Measurements from ENCODE around the gene PRKCB.
A peak's percentile ranks its signal among the peaks of the same experiment; 100 is the strongest.
"Not testable (repeated sequence)": the region's sequence is repeated elsewhere in the genome, so short reads cannot be mapped to it uniquely, and the experiment has no call there.

Gene PRKCB

GRCh38 chr16:23905027-23905426 is 69.2 kb downstream of the PRKCB start:
- no peak for DNase-seq

DNA sequence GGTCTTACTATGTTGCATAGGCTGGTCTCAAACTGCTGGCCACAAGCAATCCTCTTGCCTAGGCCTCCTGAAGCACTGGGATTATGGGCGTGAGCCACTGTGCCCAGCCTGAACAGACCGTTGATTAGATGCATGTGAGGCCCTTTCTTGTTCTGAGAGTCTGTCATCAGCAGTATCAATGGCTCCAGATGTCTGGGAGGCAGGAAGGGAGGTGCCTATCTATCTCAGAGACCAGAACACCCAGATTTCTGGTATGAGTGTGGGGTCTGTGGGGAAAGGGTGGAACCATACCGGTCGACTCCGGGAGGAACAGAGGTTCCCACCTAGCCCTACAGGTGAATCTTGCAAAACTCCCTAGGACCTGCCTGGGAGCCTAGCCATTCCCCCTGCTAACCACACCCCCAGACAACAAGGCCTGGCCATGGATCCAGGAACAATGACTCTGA is 71.7 kb downstream of the PRKCB start:
- DNase-seq: no peak

DNA sequence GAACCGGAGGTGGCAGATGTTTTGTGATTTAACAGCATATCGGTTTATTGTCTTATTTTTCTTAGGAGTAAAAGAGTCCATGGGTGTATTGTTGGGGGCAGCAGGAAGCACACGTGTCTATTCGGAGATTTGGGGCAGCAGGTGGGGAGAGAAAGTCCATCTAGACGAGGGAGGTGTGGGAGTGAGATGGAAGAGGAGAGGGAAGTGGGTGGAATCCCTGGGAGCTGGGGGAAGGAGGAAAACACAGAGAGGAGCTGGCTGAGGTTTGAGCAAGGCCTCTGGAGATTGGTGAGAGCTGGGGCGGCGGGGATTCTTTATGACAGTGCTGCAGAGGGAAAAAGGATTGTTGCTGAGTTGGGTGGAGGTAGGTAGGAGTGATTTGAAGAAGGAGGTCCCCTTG is 72.1 kb downstream of the PRKCB start:
- DNase-seq: no peak

DNA sequence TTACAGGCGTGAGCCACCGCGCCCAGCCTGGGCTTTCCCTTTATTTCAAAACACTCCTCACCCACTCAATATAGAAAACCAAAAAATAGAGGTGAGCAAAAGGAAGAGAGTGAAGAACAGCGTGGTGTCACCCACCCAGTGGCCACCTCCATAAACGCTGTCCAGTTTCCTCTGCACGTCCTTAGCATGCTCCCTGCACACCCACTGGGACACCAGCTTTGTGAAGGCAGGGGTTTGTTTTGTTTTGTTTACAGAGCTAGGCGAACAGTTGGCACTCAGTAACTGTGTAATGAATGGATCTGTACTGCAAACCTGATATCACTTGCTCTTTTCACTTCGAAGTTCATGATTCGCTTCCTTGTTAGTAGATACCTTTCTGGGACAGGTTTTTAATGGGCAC is 73.0 kb downstream of the PRKCB start:
- DNase-seq: no peak

- no peak for DNase-seq
These were observed 74.1 kb downstream of the PRKCB start for GRCh38 chr16:23909792-23910418.

- DNase-seq: peak; percentile 84
These were observed 79.3 kb downstream of the PRKCB start for GRCh38 chr16:23914946-23915530.

DNA sequence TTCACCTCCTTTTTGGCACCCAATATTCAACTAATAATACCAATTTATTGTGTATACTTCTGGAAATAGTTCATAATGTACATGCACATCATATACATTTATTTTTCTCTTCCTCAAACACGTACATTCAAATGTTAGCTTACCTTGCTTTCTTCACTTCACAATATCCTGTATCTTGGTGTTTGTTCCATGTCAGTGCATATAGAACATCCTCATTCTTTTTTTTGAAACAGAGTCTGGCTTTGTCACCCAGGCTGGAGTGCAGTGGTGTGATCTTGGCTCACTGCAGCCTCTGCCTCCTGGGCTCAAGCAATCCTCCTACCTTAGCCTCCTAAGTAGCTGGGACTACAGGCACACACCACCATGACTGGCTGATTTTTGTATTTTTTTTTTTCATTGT is 80.8 kb downstream of the PRKCB start:
- not testable (repeated sequence) for DNase-seq

DNA sequence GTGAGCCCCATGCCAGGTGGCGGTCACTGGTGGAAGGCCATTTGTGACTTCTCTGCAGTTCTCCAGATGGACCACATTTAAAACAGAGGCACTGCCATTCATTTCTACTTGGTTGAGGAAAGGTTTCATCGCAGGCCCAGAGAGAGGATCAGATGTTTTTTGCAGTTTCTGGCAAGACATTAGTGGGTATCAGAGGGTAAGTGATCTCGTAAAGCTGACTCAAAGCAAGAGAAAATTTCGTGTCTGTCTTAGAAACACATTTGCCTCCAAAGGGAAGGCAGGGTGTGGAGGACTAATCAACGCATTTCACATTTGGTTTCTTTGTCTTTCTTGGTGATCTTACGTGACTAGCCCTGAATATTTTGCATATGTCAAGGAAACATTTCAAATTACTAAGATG is 81.8 kb downstream of the PRKCB start:
- DNase-seq: no peak

GRCh38 chr16:23920446-23920845 is 84.7 kb downstream of the PRKCB start:
- DNase-seq: no peak

DNA sequence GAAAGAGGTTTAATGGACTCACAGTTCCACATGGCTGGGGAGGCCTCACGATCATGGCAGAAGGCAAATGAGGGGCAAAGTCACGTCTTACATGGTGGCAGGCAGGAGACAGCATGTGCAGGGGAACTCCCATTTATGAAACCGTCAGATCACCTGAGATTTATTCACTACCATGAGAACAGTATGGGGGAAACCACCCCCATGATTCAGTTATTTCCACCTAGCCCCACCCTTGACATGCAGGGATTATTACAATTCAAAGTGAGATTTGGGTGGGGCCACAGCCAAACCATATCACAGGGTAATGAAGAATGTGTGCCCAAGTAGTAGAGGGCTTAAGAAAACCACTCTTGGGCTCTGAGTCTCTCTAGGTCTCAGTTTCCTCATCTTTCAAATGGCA is 85.1 kb downstream of the PRKCB start:
- DNase-seq: no peak

- DNase-seq: no peak
These were observed 86.6 kb downstream of the PRKCB start for GRCh38 chr16:23922406-23922805.

DNA sequence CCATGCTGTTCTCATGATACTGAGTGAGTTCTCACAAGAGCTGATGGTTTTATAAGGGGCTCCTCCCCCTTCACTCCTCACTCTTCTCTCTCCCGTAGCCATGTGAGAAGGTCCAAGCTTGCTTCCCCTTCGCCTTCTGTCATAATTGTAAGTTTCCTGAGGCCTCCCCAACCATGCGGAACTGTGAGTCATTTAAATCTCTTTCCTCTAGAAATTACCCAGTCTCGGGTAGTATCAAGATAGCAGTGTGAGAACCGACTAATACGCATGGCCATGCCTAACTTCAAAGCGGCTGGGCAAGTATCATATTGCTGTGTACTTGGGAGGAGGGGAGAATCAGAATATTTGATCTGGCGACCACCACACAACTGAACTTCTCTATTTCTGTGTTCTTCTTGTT is 88.3 kb downstream of the PRKCB start:
- no peak for DNase-seq

GRCh38 chr16:23927796-23928195 is 92.0 kb downstream of the PRKCB start:
- DNase-seq: no peak

DNA sequence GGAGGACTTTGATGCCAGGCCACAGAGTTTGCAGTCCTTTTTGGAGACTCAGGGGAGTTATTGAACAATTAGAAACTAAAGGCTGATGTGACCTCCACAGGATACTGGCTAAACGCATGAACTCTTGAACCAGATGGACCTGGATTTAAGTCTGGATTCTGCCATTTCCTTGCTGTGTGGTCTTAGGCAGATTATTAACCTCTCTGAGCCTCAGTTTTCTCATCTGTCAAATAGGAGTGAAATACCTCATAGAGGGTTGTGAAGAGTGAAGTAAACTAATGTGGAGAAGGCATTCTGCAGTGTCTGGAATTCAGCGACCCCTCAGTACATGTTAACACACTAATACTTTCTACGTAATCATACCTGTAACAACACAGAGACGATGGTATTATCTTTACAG is 93.5 kb downstream of the PRKCB start:
- no peak for DNase-seq

DNA sequence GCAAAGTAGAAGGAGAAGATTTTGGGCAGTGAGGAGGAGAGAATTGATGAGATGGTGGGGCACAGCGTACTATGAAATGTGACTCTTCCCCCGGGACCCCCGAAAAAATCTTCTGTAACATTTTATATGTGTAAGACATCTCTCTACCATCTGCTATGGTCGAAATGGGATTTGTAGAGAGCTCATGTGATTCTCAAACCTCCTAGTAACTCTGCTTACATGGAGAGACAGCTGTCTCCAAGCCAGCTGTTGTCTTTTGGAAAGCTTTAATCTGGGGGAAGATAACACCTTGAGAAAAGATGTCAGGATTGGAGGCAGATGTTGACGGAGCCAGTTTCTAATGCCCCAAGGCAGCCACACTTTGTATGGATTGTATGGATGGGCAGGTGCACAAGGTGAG is 94.1 kb downstream of the PRKCB start:
- DNase-seq: no peak

DNA sequence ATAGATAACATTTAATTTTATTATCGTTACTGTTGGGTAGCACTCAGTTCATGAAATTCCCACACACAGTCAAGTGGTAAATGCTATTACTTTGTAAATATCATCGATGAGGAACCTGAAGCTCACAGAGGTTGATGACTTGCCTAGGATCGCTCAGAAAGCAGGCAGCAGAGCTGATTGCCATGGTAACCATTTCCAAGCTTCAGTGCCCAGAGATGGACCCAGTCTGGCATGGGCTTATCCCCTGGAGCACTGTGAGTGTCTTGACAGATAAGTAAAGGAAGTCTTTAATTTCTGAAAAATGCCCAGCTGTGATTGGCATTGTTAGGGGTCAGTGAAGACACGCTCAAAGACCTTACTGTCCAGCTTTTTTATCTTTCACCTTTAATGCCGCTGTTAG is 95.0 kb downstream of the PRKCB start:
- DNase-seq: no peak

GRCh38 chr16:23931199-23931598 is 95.4 kb downstream of the PRKCB start:
- DNase-seq: no peak

DNA sequence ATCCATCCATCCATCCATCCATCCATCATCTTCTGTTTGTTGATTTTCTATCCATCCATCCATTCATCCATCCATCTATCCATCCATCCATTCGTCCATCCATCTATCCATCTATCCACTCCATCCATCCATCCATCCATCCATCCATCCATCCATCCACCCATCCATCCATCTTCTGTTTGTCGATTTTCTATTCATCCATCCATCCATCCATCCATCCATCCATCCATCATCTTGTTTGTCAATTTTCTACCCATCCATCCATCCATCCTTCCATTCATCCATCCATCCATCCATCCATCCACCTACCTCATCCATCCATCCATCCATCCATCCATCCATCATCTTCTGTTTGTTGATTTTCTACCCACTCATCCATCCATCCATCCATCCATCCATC is 97.9 kb downstream of the PRKCB start:
- not testable (repeated sequence) for DNase-seq

DNA sequence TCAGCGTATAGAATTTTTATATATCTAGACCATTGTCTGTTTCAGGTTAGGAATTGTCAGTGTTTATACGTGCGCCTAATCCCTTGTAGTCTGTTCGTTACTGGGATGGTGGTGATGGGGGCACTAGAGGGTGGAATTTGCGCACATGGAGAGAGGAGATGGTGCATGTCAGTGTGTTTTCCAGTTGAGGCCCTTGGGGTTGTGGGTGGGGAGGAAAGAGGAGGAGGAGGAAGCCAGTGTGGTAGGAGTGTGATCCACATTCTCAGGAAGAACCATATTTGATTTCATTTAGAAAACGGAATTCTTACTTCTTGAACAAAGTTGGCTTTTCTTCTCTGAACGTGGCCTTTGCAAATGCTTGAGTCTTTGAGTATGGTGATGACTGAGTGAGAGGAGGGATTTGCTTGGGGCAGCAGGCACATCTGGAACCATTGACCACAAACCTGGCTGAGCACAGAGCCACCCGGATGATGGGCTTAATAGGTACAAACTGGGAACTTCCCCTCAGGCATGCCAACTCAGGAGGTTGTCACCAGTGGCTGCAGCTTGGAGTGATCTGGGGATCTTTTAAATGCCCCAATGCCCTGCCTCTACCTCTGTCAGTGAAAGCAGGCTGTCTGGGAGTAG is 98.9 kb downstream of the PRKCB start:
- DNase-seq: no peak

- DNase-seq: no peak
These were observed 104.3 kb downstream of the PRKCB start for GRCh38 chr16:23940111-23940510.

- DNase-seq: no peak
These were observed 105.2 kb downstream of the PRKCB start for GRCh38 chr16:23941025-23941424.

GRCh38 chr16:23941963-23942564 is 106.3 kb downstream of the PRKCB start:
- no peak for DNase-seq

DNA sequence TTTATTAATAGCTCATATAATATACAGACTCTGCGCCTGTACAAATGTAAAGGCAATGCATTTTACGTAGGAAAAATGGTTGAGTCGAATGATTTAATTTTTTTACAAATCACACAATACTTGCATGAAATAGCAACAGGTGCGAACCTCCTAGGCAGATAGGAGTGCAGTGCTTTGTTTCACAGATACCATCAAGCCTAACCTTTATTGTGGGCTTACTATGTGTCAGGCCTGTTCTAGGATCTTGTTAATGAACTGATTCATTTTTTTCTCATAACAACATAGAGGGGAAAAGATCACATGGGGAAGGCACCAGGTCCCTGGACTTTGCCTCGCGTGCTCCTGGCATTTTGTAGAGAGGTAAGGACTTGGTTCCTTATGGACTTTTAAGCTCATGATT is 107.8 kb downstream of the PRKCB start:
- DNase-seq: no peak

GRCh38 chr16:23944381-23944780 is 108.6 kb downstream of the PRKCB start:
- DNase-seq: no peak
